Skeletal muscle cell (primary cell): Measurements from ENCODE around the gene NRCAM.

ENCODE experiments used
- DNase-seq: peaks from one replicate; pipeline ENCODE4 v3.0.0-alpha.2; 2010; ENCODE audit warnings: low read depth
- H3K4me3 ChIP-seq: 2 replicates; pipeline ENCODE4 v1.5.1; 2011; ENCODE audit warnings: low read depth, mild to moderate bottlenecking, control low read depth, low read length, moderate library complexity

The NRCAM gene

GRCh38 chr7:108197371-108198091 lies 258.7 kb downstream of the NRCAM start:
- no peak overlapping the region for H3K4me3 ChIP-seq
- DNase-seq = no peak

GRCh38 chr7:108196004-108196403 lies 260.2 kb downstream of the NRCAM start:
- peak; percentile 31 for DNase-seq
- no peak overlapping the region for H3K4me3 ChIP-seq

GRCh38 chr7:108193594-108194498 lies 262.4 kb downstream of the NRCAM start:
- no peak overlapping the region for H3K4me3 ChIP-seq
- DNase-seq = no peak

- no peak for DNase-seq
- H3K4me3 ChIP-seq = no peak overlapping the region
Measured at GRCh38 chr7:108190891-108191290, 265.3 kb downstream of the NRCAM start.

GRCh38 chr7:108189733-108190388 lies 266.4 kb downstream of the NRCAM start:
- no peak overlapping the region for H3K4me3 ChIP-seq
- no peak for DNase-seq

GRCh38 chr7:108188724-108189123 lies 267.5 kb downstream of the NRCAM start:
- H3K4me3 ChIP-seq = no peak overlapping the region

GRCh38 chr7:108181073-108181985 lies 274.9 kb downstream of the NRCAM start:
- no peak overlapping the region for H3K4me3 ChIP-seq
- peak; percentile 12 for DNase-seq

More at GRCh38 chr7:108188724-108189123, 267.5 kb downstream of the NRCAM start:
- no peak for DNase-seq

- no peak overlapping the region for H3K4me3 ChIP-seq
- DNase-seq = no peak
Measured at GRCh38 chr7:108178398-108178797, 277.8 kb downstream of the NRCAM start.

GRCh38 chr7:108171164-108171563 lies 285.1 kb downstream of the NRCAM start:
- DNase-seq = no peak

GRCh38 chr7:108170251-108170650 lies 286.0 kb downstream of the NRCAM start:
- H3K4me3 ChIP-seq = no peak overlapping the region
- DNase-seq = no peak

More at GRCh38 chr7:108171164-108171563, 285.1 kb downstream of the NRCAM start:
- H3K4me3 ChIP-seq = no peak overlapping the region

- DNase-seq = no peak
Measured at GRCh38 chr7:108167460-108167859, 288.8 kb downstream of the NRCAM start.

GRCh38 chr7:108166687-108167086 lies 289.5 kb downstream of the NRCAM start:
- no peak for DNase-seq
- H3K4me3 ChIP-seq = no peak overlapping the region

More at GRCh38 chr7:108167460-108167859, 288.8 kb downstream of the NRCAM start:
- H3K4me3 ChIP-seq = no peak overlapping the region

- no peak overlapping the region for H3K4me3 ChIP-seq
Measured at GRCh38 chr7:108165723-108166122, 290.5 kb downstream of the NRCAM start.

GRCh38 chr7:108164946-108165345 lies 291.3 kb downstream of the NRCAM start:
- no peak overlapping the region for H3K4me3 ChIP-seq
- no peak for DNase-seq

More at GRCh38 chr7:108165723-108166122, 290.5 kb downstream of the NRCAM start:
- DNase-seq = peak; percentile 4

GRCh38 chr7:108164342-108164741 lies 291.9 kb downstream of the NRCAM start:
- H3K4me3 ChIP-seq = no peak overlapping the region
- DNase-seq = no peak

- no peak overlapping the region for H3K4me3 ChIP-seq
- DNase-seq = no peak
Measured at GRCh38 chr7:108158776-108159175, 297.5 kb downstream of the NRCAM start.

- H3K4me3 ChIP-seq = no peak overlapping the region
- DNase-seq = no peak
Measured at GRCh38 chr7:108157606-108158335, 298.5 kb downstream of the NRCAM start.

- DNase-seq = no peak
- H3K4me3 ChIP-seq = no peak overlapping the region
Measured at GRCh38 chr7:108156897-108157605, 299.2 kb downstream of the NRCAM start.
